HFF-Myc (cell line): ENCODE results near the gene IL4R.
"Not testable (repeated sequence)": the region's sequence is repeated elsewhere in the genome, so short reads cannot be mapped to it uniquely, and the experiment has no call there.

Experiments used
- DNase-seq: peaks from one replicate; pipeline ENCODE4 v3.0.0-alpha.2; 2011; ENCODE audit warnings: low read depth; ENCODE audit errors: extremely low read depth
- H3K4me3 ChIP-seq: replicated peaks from 2 replicates; pipeline ENCODE4 v1.5.1; 2011; ENCODE audit warnings: low read depth, mild to moderate bottlenecking, control low read depth, low read length
- CTCF ChIP-seq: IDR thresholded peaks from 2 replicates; pipeline ENCODE4 v1.5.1; 2012; ENCODE audit warnings: mild to moderate bottlenecking, low read depth, low read length, control low read depth; ENCODE audit errors: missing control alignments

Gene IL4R

DNA sequence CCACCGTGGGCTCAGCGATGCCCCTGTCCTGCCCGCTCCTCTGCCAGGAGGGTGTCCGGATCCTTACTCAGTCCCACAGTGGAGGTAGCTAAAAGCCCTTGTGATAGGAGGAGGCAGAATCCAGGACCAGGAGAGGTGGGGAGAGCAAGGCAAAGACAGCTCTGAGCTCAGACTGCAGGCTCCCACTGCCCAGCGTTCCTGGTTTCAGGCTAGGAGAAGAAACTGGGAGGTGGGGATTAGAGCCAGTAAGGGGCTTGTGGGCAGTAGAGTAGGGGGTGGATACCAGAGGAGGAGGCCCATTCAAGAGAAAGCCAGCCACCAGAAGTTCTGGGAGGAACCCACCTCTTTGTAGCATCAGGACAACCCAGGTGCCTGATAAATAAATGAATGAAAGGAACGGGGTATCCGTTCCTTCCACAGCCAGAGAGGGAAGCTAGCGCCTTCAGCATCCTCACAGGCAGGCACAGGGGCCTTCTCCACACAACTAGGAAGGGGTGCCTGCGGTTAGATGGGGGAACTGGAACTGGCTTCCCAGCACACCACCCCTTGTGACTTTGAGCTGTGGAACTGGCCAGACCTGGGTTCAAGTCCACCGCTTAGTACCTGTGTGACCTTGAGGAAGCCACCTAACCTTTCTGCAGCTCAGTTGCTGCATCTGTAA lies 90.5 kb downstream of the IL4R start:
- no peak for TF ChIP-seq CTCF
- H3K4me3 ChIP-seq: no peak overlapping the region
- no peak for DNase-seq

DNA sequence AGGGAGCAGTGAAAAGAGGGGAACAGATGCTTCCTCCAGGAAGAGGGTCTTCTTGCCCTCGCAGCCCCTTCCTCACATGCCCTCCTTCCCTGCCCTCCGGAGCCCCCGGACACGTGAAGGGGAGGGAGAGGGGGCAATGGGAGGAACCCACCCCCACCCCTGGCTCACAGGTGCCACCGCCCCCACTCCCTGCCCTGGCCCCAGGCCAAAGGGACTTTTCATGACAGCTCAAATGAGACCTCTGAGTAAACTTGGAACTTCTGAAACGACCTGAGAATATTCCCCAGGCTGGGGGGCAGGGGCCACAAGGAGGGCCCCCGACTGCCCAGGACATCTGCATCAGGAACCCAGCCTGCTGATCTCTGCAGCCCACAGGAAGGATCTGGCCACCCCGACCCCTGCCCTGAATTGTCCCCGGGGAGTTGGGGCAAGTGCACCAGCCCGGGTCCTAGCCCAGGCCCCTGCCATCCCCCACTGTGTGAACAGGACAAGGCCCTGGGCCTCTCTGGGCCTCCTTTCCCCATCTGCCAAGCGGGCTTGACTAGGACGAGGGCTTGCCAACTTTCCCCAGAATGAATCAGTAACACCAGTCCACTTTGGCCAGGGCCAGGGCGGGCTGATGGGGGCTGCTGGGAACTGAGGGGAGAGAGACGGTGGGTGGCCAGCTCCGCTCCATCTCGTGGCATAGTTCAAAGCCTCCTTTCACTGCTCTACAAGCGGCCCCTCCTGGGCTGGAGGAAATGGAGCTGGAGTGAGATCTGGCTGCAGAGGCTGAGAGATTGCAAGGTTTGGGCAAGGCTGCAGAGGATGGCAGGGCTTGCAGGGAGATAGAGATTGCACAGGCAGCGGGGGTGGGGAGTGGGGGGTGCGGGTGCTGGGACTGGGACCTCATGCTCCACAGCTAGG lies 92.0 kb downstream of the IL4R start:
- TF ChIP-seq CTCF: no peak
- no peak for DNase-seq
- H3K4me3 ChIP-seq: no peak overlapping the region

DNA sequence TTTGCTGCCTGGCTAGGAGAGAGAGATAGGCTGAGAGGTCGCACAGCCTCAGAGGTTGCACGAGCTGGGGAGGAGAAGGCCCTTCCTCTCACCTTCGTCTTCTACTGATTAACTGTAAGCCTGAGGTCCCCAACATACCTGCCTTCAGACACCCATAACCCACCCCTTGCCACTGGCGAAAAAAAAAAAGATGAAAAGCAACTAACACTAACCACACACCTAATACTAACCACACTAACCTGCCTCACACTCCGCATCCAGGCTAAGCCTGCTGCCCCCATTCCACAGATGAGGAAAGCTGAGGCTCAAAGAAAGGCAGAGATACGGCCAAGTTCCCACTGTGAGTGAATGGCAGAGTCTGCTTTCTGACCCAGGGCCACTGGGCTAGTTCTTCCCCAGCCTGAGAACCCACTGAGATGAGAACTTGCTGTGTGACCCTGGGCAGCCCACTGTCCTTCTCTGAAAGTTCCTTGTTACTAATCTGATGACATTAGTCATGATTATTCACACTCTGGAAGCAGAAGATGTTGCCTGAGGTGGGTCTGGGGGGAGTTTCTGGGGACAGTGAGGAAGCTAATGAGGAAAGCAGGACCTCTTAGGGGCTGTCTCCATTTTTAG lies 92.8 kb downstream of the IL4R start:
- TF ChIP-seq CTCF: no peak
- H3K4me3 ChIP-seq: no peak overlapping the region
- DNase-seq: no peak

- H3K4me3 ChIP-seq: no peak overlapping the region
- DNase-seq: no peak
- no peak for TF ChIP-seq CTCF
Observed at GRCh38 chr16:27407133-27407532, 93.4 kb downstream of the IL4R start.

DNA sequence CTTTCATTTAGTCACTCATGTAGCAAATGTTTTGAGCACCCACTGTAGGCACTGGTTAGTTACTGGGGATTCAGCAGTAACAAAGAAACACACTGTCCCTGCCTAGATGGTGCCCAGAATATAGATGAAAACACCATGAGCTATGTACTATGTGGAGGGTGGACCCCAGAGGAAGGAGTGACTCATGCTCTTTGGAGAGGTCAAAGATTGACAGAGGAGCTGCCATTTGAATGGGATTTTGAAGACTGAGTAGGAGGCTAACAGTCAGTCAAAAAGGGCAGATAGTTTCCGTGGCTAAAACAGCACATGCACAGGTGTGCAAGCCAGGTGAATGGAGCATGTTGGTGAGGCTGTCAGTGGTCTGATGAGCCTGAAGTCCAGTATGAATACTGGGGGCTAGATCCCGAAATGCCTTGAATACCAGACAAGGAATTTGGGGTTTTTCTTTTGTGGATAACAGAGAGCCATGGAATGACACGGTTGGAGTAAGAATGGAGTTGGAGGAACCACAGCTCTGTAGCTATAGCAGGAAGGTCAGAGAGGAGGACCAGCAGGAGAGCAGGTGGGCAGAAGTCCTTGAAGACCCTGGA lies 94.3 kb downstream of the IL4R start:
- no peak for DNase-seq
- H3K4me3 ChIP-seq: no peak overlapping the region
- TF ChIP-seq CTCF: no peak

DNA sequence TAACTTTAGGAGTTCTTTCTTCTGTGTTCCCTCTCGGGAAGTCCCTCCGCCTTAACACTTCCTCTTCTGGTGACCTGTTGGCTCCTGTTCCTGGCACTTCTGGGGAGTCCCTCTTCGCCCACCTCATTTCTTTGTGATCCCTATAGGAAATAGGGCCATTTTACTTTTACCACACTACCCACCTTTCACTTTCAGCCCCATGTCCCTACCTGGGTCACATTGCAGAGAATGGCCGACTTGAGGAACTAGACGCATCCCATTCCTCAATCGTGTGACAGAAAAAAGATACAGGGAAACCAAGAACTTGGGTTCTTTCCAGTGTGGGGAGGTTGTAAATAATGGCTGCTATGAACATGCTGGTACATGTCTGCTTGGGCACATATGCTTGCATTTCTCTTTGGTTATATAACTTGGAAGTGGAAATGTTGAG lies 94.8 kb downstream of the IL4R start:
- TF ChIP-seq CTCF: no peak
- DNase-seq: no peak
- no peak overlapping the region for H3K4me3 ChIP-seq

GRCh38 chr16:27409958-27410357 lies 96.2 kb downstream of the IL4R start:
- not testable (repeated sequence) for H3K4me3 ChIP-seq, DNase-seq
